Stimulated activated CD4-positive, alpha-beta T cell treated with anti-CD3 and anti-CD28 coated beads, Interleukin-12 subunit alpha, Interleukin-12 subunit beta, amount 100 ng/mL, for 24 hours (primary cell): ENCODE results near the gene TNFRSF6B.

Experiments used
- DNase-seq, 2 experiments: peaks; one replicate each; pipeline ENCODE4 v3.0.0-alpha.2; 2020; ENCODE audit warnings: low read depth in 2 of 2

The TNFRSF6B gene

DNA sequence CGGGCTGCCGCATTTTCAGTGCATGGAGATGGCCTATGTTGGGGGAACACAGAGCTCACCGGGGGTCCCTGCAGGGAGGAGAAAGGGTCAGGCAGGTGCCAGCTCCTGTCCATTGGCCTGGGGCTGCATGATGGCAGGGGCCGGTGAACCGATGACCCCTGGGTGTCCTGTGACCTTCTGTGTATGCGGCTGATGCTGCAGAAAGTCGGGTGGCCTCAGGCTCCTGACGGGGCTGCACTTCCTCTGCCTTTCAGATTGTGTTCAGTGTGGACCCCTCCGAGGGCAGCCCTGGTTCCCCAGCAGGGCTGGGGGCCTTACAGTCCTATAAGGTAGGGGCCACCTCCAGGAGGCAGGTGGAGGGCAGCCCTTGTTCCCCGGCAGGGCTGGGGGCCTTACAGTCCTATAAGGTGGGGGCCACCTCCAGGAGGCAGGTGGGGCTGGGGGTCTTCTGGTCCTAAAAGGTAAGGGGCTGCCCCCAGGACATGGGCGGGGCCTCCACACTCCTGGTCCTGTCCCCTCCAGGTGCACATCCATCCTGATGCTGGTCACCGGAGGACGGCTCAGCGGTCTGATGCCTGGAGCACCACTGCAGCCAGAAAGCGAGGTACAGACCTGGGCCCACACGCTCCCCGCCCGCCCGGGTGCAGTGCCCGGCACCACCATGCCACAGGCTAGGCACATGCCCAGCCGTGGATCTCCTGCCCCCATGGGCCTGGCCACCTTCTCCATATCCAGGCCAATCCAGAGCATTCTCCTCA, 11.0 kb upstream of the TNFRSF6B start:
- no peak for DNase-seq

DNA sequence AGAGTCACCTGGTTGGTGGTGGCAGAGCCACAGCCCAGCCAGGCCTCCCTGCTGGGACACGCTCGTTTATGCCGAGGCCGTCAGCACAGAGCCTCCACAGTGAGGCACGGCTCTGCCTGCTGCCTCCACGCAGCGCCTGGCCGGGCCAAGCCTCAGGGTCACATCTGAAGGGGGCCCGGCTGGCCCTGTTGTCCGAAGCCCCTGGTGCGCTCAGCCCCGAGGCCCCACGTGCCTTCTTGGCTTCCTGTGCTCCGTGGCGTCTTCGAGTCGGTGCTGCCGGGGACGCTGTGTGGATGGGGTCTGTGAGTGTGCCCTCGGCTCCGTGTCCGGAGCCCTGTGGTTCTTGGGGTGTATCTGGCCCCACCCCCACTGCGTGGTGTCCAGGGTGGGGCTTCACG, 10.4 kb upstream of the TNFRSF6B start:
- no peak for DNase-seq

DNA sequence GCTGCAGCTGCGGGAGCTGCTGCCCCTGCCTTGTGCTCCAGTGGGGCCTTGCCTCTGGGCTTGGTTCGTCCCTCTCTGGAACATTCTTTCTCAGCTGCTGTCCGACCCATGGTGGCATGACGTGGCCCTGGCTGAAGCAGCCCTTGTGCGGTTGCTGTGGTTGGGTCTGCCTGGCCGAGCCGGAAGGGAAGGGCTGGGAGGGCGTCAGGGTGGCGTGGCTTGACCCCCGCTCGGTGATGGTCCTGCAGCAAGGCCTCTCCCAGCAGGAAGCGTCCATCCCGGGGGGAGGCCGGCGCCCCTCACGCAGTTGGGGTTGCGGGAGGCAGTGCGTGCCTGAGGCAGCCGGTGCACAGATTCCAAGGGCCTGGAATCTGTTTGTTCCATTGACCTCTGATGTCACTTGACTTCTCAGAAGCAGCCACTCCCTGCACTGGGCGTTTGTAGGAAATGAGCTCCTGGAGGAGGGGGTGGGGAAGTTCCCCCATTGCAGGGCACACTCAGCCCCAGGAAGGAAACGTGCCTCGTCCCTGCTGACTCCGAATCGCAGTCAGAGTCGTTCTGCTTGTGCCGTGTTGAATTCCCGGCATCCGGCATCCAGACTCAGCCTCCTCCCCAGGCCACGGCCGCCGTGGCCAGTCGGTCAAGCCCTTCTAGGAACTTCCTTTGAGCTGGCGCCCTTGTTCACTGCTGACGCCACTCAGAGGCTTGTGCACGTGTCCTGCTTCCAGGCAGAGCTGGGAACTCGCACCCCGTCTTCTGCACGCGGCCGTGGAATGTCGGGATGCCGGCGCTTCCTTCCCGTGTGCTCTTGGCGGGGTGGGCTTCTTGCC, 9.7 kb upstream of the TNFRSF6B start:
- DNase-seq = no peak

DNA sequence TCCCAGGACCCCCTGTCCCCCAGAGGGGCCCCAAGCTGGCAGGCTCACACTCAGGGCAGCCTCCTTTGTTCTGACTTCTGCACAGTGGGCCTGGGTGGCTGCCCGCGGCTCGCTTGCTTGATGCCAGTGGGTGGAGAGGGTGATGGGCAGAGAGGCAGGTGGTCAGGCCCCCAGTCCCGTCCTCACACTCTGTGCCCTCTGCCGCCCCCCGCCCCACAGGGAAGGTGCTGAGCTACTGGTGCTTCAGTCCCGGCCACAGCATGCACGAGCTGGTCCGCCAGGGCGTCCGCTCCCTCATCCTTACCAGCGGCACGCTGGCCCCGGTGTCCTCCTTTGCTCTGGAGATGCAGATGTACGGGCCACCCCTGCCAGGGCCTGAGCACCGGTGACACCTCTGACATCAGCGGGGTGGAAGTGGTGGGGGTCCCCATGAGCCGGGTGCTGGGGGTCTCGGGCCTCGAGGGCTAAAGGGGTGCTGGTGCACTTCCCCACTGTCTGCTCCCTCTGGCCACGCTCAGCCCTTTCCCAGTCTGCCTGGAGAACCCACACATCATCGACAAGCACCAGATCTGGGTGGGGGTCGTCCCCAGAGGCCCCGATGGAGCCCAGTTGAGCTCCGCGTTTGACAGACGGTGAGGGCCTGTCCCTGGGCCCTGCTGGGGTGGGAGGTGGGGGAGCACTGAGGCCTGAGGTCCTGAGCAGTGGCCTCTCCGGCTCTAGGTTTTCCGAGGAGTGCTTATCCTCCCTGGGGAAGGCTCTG, 8.9 kb upstream of the TNFRSF6B start:
- DNase-seq = no peak

DNA sequence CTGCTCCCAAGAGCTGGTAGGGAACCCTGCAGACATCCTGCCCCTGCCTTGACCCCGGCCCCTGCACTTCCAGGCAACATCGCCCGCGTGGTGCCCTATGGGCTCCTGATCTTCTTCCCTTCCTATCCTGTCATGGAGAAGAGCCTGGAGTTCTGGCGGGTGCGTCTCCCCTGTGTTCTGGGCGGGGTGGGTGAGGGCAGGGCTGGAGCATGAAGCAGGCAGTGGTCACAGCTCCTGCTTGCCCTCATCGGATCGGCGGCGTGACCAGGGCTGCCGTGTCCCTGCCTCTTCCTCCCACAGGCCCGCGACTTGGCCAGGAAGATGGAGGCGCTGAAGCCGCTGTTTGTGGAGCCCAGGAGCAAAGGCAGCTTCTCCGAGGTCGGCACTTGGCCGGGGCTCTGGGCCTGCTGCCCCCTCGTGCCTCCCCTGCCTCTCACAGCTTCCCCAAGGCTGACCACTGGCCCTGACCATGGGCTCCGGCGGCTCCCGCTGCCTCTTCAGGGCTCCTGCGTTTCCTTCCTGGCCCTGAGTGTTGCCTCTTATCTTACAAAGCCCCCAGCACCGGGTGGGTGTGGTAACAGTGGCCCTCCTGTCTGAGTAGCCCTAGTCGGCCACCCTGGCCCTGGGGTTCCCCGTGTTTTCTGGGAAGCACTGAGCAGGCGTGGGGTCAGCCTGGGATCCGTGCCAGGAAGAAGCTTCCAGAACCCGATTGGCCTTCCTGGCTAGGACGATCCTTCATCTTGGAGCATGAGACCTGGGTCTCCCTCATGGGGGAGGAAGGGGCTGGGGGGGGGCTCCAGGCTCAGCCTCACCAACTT, 8.0 kb upstream of the TNFRSF6B start:
- DNase-seq = no peak

DNA sequence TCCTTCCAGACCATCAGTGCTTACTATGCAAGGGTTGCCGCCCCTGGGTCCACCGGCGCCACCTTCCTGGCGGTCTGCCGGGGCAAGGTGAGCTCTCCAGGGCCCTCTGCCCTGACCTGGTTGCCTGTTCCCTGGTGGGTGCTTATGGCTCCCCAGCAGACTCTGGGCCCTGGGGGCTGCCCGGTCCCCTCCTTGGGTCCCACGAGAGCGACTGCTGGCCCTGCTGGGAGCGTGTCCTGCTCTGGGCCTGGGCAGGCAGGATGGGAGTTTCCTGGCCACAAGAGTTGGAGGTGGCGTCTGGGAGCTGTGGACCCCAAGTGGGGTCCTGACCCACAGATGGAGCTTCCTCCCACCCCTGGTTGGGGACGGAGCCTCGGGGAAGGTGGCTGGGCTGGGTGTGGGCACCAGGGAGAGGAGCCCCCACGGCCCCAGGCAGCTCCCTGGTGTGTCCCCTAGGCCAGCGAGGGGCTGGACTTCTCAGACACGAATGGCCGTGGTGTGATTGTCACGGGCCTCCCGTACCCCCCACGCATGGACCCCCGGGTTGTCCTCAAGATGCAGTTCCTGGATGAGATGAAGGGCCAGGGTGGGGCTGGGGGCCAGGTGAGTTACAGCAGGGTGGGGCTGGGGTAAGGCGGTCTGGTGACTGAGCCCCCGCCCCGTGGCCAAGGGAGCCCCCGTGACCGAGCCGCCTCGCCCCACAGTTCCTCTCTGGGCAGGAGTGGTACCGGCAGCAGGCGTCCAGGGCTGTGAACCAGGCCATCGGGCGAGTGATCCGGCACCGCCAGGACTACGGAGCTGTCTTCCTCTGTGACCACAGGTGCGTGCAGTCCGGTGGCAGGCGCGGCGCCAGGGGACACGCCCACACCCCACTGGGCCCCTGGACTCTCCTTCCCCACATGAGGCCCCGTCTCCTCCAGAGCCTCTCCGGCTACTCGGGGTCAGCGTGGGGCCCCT, 7.1 kb upstream of the TNFRSF6B start:
- DNase-seq = no peak

DNA sequence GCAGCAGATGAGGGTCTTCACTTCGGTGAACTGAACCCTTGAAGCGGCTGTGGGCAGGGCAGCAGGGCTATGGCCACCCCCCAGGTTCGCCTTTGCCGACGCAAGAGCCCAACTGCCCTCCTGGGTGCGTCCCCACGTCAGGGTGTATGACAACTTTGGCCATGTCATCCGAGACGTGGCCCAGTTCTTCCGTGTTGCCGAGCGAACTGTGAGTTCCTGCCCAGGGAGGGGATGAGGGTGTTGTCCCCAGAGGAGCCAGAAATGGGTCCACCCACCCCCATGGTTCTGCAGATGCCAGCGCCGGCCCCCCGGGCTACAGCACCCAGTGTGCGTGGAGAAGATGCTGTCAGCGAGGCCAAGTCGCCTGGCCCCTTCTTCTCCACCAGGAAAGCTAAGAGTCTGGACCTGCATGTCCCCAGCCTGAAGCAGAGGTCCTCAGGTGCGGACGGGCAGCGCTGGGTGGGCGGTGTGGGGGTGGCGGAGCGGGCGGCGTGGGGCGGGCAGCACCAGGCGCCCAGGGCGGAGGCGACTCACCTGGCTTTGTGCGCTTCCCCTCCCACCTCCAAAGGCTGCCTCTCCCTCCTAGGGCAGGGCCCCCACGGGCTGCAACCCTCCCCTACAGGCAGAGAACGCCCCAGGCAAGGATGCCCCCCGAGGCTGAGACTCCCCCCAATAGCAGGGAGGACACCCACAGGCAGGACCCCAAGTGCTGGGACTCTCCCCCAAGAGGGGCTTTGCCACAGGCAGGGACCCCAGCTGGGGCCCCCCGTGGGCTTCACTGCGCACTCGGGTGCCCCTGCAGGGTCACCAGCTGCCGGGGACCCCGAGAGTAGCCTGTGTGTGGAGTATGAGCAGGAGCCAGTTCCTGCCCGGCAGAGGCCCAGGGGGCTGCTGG, 6.2 kb upstream of the TNFRSF6B start:
- DNase-seq = no peak

DNA sequence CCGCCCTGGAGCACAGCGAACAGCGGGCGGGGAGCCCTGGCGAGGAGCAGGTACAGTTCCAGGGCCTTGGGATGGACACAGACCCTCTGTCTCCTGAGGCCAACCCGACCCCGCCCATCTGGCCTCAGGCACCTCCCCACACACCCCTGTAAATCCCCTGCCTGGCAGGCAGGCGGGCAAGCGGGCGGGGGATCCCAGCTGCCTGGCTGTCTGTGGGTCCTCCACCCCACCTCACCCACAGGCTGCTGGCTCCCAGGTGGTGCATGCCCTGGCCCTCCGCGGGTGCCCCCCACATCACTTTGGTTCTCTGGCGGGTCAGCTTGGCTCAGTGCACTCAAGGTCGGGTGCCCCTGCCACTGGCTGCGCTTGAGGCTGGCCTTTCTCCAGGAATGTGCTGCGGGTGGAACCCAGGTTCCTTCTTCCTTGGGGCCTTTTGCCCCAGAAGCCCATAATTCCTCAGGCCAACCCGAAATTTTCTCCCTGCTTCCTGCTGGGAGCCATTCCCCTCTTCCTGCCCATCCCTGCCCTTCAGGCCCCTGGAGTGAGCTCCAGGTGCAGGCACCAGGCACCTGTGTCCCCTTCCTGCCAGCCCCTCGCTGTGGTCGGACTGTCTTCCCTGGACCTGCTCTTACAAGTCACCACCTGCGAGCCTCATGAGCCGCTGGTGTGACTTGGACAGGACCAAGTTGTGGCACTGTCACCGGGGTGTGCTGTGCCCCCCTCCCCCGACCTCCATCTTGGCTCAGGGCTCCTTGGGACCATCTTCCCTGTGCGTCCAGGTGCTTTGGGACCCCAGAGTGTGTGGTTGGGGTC, 5.3 kb upstream of the TNFRSF6B start:
- DNase-seq = no peak

DNA sequence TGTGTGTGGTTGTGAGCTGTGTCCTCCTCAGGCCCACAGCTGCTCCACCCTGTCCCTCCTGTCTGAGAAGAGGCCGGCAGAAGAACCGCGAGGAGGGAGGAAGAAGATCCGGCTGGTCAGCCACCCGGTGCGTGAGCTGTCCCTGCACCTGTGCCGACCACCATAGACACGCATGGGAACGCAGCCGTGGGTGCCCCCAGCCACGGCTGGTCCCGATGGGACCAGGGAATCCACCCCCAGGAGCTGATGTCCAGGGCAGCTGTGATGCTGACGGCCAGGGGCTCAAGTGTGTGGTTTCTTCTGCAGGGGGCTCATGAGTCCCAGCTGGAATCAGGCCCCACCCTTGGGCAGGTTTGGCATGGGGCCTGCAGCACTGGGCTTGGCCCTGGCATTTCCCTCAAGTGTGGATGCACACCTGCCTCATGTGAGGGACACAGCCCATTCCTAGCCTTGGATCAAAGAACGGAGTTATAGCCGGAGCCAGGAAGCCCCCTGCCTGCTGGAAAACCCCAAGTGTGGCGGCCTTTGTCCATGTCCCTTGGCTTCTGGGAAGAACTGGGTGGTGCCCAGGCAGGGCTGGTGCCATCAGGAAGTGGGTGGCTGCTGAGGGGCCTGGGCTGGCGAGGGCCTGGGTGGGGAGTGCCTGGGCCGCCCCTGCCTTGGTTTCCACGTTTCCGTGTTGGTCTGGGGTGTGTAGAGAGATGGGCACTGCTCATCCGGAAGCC, 4.6 kb upstream of the TNFRSF6B start:
- DNase-seq = no peak

DNA sequence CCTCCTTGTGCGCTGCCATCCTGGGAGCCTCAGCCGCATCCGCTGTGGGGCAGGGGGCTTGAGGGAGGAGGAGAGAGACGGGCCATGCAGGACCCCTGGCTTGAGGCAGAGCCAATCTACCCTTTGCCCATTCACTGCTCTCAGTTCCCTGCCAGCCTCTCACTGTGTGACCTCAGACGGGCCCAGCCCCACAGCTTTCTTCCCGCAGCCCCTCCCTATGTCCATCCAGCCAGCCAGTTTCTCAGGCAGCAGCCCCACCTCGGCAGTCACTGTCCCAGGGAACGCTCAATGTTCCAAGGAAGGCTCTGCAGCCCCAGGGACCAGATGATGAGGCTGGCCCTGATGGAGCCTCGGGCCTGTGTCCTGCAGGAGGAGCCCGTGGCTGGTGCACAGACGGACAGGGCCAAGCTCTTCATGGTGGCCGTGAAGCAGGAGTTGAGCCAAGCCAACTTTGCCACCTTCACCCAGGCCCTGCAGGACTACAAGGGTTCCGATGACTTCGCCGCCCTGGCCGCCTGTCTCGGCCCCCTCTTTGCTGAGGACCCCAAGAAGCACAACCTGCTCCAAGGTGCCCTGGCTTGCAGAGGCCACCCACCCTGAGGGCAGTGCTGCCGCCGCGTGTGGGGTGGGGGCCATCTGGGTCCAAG, 3.9 kb upstream of the TNFRSF6B start:
- no peak for DNase-seq

DNA sequence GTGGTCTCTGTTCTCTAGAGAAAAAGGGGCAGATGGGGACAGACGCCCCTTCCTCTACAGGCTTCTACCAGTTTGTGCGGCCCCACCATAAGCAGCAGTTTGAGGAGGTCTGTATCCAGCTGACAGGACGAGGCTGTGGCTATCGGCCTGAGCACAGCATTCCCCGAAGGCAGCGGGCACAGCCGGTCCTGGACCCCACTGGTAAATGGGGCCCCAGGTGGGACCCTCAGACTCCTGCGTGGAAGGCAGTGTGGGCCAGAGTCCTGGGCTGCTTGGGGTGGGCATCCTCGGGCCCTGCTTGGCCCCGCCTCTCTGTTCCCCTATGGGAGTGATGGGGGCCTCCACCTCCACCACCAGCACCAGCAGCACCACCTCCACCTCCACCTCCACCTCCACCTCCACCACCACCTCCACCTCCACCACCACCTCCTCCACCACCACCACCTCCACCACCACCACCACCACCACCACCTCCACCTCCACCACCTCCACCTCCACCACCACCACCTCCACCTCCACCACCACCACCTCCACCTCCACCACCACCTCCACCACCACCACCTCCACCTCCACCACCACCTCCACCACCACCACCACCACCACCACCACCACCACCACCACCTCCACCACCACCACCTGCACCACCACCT, 3.2 kb upstream of the TNFRSF6B start:
- no peak for DNase-seq

DNA sequence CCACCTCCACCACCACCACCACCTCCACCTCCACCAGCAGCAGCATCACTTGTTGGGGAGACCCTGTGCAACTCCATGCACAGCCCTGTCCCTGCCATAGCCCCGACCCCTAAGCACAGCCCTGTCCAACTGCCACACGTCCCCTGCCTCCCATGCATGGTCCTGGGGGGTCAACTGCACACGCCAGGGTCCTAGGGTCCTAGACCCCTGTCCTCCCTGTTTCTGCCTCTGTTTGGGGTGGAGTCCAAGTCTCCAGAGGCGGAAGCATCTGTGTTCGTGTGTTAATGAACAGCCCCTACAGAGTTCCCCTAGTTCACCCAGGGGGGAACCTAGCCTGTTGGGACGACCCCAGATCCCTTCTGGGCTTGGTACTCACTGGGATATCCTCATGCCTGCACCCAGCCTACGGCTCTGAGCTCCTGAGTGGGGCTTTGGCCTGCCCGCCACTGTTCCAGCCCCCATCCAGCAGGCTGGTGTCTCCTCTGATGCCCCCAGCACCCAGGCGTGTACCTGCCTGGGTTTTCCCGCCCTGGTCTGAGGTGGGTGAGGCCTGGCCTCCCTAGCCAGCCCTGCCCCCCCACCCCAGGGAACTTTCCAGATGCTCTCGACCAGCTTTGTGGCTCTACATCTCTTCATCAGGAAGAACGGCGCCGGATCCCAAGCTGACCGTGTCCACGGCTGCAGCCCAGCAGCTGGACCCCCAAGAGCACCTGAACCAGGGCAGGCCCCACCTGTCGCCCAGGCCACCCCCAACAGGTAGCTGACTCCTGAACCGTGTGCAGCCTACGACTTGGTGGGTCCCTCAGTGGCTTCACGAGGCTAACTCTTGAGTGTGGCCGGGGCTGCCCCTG, 2.5 kb upstream of the TNFRSF6B start:
- DNase-seq = no peak

DNA sequence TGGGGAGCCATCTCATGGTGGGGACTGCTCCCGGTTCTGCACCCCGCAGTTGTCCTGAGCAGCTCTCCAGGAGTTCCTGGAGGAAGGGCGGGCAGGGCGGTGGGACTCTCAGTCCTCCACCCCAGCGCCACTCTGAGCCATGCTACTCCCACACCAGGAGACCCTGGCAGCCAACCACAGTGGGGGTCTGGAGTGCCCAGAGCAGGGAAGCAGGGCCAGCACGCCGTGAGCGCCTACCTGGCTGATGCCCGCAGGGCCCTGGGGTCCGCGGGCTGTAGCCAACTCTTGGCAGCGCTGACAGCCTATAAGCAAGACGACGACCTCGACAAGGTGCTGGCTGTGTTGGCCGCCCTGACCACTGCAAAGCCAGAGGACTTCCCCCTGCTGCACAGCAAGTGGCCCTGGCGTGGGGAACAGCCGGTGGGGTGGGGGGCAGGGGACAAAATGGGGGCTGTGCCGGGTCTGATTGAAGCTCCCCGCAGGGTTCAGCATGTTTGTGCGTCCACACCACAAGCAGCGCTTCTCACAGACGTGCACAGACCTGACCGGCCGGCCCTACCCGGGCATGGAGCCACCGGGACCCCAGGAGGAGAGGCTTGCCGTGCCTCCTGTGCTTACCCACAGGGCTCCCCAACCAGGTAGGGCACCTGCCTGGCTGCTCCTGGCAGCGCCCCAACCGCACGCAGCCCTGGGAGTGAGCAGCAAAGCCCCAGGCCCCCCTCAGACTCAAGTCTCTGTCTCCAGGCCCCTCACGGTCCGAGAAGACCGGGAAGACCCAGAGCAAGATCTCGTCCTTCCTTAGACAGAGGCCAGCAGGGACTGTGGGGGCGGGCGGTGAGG, 1.6 kb upstream of the TNFRSF6B start:
- no peak for DNase-seq

DNA sequence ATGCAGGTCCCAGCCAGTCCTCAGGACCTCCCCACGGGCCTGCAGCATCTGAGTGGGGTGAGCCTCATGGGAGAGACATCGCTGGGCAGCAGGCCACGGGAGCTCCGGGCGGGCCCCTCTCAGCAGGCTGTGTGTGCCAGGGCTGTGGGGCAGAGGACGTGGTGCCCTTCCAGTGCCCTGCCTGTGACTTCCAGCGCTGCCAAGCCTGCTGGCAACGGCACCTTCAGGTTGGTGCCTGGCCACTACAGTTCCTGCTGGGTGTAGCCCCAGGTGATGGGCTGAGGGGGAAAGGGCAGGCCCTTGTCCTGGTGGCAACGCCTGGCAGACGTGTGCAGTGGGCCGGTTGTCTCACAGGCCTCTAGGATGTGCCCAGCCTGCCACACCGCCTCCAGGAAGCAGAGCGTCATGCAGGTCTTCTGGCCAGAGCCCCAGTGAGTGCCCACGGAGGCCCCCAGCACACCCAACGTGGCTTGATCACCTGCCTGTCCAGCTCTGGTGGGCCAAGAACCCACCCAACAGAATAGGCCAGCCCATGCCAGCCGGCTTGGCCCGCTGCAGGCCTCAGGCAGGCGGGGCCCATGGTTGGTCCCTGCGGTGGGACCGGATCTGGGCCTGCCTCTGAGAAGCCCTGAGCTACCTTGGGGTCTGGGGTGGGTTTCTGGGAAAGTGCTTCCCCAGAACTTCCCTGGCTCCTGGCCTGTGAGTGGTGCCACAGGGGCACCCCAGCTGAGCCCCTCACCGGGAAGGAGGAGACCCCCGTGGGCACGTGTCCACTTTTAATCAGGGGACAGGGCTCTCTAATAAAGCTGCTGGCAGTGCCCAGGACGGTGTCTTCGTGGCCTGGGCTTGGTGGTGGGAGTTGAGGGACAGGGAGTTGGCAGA, 787 bp upstream of the TNFRSF6B start:
- DNase-seq = no peak
